ENCODE data around the gene SCAMP4. TPM values are rescaled to one million over a fixed set of nuclear protein-coding genes. Genes with fewer than 3 reads are reported as not detected.

SCAMP4 gene
- total and polyA plus RNA-seq, 2 experiments from 2014 or later, result 39.4 to 106 TPM

- Histone ChIP-seq H3K4me3 (no peak overlapping the region), H3K4me1 (ENCODE audit: insufficient read depth) (no peaks in the 10 kb centered on the region), H3K79me2 (replicated peaks; ENCODE audit: insufficient read depth) (0 out of 2 replicates have a peak, but pooled peaks cover 6% of the 10 kb centered on the region), H4K20me1 (replicated peaks; ENCODE audit: insufficient read depth) (peaks cover 8% of the 10 kb centered on the region), H3K27ac (ENCODE audit: low read depth) (no peak overlapping the region), H3F3A (replicated peaks; ENCODE audit: low read depth) (no peaks in the 10 kb centered on the region), H2AFZ (no peak overlapping the region), H3K9me2 (ENCODE audit: insufficient read depth) (no peaks in the 10 kb centered on the region), H3K4me2 (no peak overlapping the region), H3K27me3 (ENCODE audit: insufficient read depth) (no peaks in the 10 kb centered on the region), H3K36me3 (ENCODE audit: insufficient read depth) (no peaks in the 10 kb centered on the region; the same call in 1 of the 2 replicates)
- peaks cover 9% of the 10 kb centered on the region for H3K27me3 Mint-ChIP-seq (ENCODE audit: insufficient read depth, low read depth, poor library complexity)
- peaks cover 47% of the 10 kb centered on the region for H3K36me3 Mint-ChIP-seq (ENCODE audit: low read depth)
- no peak for TF ChIP-seq ZNF462 (CRISPR knock-in tag; IDR thresholded peaks at IDR 0.05)
- TF ChIP-seq, protein P1, sequence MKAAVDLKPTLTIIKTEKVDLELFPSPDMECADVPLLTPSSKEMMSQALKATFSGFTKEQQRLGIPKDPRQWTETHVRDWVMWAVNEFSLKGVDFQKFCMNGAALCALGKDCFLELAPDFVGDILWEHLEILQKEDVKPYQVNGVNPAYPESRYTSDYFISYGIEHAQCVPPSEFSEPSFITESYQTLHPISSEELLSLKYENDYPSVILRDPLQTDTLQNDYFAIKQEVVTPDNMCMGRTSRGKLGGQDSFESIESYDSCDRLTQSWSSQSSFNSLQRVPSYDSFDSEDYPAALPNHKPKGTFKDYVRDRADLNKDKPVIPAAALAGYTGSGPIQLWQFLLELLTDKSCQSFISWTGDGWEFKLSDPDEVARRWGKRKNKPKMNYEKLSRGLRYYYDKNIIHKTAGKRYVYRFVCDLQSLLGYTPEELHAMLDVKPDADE (IDR thresholded peaks at IDR 0.05), result no peak
- no peak for TF ChIP-seq NANOG (IDR thresholded peaks at IDR 0.05; ENCODE audit: borderline replicate concordance)
- no peak for TF ChIP-seq EZH2phosphoT487 (IDR thresholded peaks at IDR 0.05; ENCODE audit: unreplicated experiment)
- no peak for TF ChIP-seq CTCF (conservative IDR thresholded peaks at IDR 0.05; ENCODE audit: low read depth in 2 of 2)
- TF ChIP-seq STAT1 (IDR thresholded peaks at IDR 0.05; ENCODE audit: unreplicated experiment), result no peak
- TF ChIP-seq EZH2 (IDR thresholded peaks at IDR 0.05; ENCODE audit: low read depth, unreplicated experiment), result no peak
- no peak for TF ChIP-seq REST (IDR thresholded peaks at IDR 0.05; ENCODE audit: unreplicated experiment)
- no peak for TF ChIP-seq ZNF331 (CRISPR knock-in tag; IDR thresholded peaks at IDR 0.05; ENCODE audit: low read depth)
- TF ChIP-seq ZNF114 (CRISPR knock-in tag; IDR thresholded peaks at IDR 0.05), result no peak
- no peak for TF ChIP-seq CREB1 (CRISPR knock-in tag; IDR thresholded peaks at IDR 0.05; ENCODE audit: low read depth)
- no peak for TF ChIP-seq JUNB (IDR thresholded peaks at IDR 0.05; ENCODE audit: unreplicated experiment)
- TF ChIP-seq POLR2AphosphoS5 (IDR thresholded peaks at IDR 0.05; ENCODE audit: low read depth), result no peak
- H3K4me1 Mint-ChIP-seq, result no peaks in the 10 kb centered on the region
- ATAC-seq (no peak), DNase-seq (ENCODE audit: low spot score) (no peak)
- H3K9me3 Mint-ChIP-seq, result no peaks in the 10 kb centered on the region
- H3K27ac Mint-ChIP-seq, result no peak overlapping the region
- H3K4me3 Mint-ChIP-seq, result no peak overlapping the region
Observed at GRCh38 chr19:1917926-1918325, 12.7 kb downstream of the SCAMP4 start.

Measured in GM23338 (cell line).